CD4-positive, alpha-beta T cell treated with Interleukin-4 for 4 hours (primary cell): ENCODE data around the gene GRIK1.

Experiments used
- DNase-seq: peaks from one replicate; pipeline ENCODE4 v3.0.0-alpha.2; 2020

The GRIK1 gene

DNA sequence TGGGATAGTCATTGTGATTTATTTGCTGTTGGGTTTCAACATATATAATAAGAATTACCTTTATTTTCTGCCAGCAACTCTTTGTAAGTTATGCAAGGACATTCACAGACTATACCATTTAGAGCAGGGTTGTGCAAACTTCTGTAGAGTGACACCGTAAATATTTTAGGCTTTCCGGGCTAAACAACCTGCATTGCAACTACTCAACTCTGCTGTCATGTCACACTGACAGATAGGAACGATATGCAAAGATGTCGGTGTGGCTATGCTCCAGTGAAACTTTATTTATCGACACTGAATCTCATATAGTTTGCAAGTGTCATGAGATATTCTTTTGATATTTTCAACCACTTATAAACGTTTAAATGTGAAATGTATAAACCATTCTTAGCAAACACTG lies 430.7 kb downstream of the GRIK1 start:
- DNase-seq = no peak

DNA sequence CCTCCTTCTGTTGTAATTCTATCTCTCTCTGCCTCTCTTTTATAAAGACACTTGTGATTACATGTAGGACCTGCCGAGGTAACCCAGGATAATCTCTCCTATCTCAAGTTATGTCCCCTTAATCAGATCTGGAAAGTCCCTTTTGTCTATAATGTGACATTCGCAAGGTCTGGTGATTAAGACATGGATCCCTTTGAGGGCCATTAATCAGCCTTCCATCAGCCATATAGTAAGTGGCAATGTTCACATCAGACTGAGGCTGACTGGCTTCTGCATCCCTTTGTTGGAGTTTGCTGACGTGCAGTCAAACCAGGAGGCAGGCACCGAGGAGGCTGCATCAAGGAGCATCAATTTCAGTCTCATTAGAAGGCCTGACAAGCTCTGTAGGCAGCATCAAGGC lies 431.5 kb downstream of the GRIK1 start:
- no peak for DNase-seq

DNA sequence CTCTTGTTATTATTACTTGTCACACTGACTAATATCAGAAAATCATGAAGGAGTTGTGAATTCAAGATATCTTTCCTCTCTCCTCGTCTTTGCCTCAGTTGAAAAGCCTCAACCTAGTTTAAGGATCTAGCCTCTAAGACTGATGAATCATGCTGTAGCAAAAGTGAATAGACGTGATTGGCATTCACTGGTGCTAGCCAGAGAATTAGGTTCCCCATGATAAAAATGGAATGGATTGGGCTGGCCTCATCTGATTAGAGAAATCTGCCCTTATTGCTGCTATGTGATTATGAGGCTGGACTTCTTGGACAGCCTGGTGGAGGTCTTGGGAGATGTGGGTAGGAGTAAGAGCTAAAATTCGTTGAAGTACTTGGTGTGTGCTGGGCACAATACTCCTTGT lies 432.8 kb downstream of the GRIK1 start:
- no peak for DNase-seq

DNA sequence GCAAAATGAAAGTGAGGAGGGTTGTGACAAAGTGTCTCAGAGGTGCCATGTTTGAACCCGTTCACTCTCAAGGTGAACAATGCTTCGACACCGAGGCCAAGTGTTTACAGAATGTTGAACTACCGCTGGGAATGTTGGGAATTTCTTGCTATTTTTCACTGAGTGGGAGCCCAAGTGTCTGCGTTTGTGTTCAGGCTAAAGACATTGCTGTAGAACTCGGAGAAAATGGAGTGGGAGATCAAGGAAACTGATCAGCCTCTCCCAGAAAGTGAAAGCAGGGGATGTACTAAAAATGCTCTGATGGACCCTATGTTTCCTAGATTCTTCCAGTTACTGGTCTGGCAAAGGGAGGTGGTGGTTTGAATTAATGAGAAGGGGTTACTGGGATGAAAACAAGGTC lies 433.6 kb downstream of the GRIK1 start:
- DNase-seq = no peak

DNA sequence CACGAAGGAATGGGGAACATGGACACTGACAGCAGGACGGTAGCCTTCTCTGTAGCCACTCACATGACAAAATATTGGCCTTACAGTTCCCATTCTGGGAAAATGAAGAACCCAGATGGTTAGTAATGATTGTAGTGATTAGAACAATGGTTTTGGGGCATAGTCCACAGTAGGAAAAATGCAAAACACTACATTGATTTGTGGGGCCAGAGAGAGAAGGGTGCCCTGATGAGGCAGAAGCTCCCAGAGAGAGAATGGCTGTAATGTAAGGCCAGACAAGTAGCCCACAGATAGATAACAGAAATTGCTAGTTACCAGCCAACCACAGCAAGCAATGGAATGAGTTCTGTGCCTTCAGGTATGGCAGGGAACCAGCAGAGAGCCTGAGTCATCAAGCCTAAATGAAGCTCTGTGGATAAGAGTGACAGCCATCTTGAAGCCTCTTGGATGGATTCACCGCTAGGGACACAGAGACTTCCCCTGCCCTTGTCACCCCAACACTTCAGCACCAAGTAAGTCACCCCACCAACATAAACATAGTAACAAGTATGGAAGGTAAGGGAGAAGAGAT lies 435.0 kb downstream of the GRIK1 start:
- no peak for DNase-seq

DNA sequence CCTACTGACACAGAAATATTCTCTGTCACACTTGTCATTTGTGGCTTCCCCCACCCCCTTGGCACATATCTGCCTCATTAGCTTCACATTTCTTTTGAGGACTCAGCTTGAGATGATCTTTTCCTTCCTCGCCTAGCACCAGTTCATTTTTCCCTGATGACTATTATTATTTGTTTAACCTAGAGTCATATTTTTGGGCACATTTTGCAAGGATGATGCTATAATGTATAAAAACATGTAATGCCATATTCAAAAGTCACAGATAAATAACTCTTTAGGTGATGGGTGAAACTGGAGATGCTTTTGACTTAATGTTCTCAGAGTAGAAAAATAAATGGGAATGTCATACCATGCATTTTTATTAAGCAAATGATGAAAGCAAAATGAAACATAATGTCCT lies 438.3 kb downstream of the GRIK1 start:
- DNase-seq = no peak

DNA sequence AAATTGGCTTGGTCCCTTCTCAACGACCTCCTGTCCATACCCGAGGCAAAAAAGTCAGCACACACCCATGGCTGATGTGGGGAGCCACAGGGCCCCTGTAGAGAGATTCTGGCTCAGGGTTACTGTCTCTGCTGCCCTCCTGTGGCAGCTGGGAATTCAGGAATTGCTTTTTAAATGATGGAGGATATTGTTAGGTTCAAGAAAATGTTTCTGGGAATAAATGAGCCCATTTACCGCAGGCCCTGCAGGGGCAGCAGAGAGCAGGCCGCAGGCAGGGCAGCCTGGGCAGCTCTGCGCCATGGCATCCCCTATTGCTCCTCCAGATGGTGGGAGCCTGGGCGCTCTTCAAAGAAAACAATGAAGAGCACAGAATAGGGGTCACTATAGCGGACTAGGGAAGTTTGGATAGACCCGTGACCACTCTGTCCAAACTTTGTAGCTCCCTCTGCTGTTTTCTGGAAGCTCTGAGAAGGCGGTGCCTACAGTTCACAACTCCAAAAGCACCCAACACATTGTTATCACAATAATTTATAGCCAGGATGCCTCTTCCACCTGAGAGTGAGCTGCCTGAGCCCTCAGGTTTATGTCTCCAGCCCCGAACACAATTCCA lies 440.0 kb downstream of the GRIK1 start:
- no peak for DNase-seq

DNA sequence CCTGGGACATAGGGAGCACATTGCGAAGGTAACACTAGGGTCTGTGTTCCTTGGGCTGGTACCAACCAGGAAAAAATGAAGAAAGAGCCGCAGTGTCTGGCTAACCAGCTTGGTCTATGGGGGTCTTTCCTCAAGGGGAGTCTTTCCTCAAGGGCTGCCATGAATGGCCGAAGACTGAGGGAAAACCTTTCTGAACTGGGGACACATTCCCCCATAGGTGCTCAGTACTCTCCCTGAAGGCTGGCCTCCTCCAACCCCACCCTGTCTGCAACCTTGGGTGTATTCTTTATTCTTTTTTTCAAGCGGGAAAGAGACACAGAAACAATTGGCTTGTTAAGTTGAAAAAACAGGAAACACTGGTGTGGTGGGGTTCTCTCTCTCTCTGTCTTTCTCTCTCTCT lies 440.6 kb downstream of the GRIK1 start:
- no peak for DNase-seq

DNA sequence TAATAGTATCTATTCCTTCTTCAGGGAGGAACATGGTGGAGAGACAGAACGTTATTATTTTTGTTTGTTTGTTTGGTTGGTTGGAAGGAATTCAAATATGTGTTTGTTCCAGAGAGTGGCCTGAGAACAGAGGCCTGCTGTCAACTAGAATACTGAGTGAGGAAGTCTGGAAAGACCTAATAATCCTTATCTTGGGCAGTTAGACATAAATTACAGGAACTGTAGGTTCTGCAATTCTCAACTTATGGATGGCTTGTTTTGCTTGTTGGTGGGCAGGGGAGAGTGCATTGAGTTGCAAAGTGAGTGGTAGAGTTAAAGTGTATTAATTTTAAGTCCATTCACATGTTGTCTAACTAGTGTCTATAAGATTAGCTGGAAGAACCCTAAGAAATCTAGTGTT lies 443.5 kb downstream of the GRIK1 start:
- DNase-seq = no peak

DNA sequence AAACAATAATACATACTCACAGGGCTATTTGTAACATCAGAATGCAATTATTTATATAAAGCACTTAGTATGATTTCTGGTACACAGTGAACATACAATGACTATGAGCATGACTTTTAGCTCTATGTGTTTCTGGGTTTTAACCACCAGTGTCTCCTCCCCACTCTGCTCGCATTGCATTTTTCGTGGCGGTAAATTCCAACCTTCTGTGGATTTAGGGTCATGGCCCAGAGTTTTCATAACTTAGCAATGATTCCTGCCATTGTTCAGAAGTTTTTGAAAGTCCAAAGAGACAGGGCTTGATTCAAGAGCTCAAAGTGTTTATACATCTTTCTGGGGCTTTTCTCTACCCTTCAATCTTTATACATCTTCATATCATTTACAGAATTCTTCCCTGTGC lies 449.8 kb downstream of the GRIK1 start:
- DNase-seq = no peak

DNA sequence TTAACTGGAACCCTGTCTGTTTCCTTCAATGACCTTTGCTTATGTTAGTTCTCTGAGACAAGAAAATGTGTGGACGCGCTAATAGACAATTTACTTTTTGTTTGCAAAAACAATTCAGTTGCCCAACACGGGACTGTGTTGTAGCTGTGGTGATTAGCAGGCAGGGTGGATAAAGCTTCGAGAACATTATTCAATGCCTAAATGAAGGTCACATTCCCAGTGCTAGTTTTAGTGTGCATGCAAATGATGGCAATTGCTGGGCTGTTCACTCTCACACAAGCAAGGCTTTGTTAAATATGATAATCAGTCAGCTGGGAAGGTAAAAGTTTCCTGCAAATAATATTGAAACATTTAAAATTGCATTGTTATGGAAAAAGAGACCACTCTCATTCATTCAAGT lies 452.6 kb downstream of the GRIK1 start:
- no peak for DNase-seq
